SK-MEL-5 (cell line): ENCODE results near the gene CNGA4. TPM values are rescaled to one million over a fixed set of nuclear protein-coding genes. Genes with fewer than 3 reads are reported as not detected.
A peak's percentile ranks its signal among the peaks of the same experiment; 100 is the strongest.
"Not testable (repeated sequence)": the region's sequence is repeated elsewhere in the genome, so short reads cannot be mapped to it uniquely, and the experiment has no call there.

ENCODE experiments used
- DNase-seq: peaks from one replicate; pipeline ENCODE4 v3.0.0-alpha.2; 2016; ENCODE audit warnings: low read depth, low spot score
- in situ Hi-C: cut with HindIII; loops from 2 replicates; pipeline ENCODE4 v1.10.0; 2016; ENCODE audit warnings: low sequenced_read_pairs, high pct_unique_total_duplicates, low pct_unique_long_range_greater_than_20kb
- total RNA-seq: library from RNA; depleted of rRNA; stranded (reverse); fragments of >200 nt; shearing (Covaris generic); gene quantifications from 2 replicates; pipeline ENCODE4 v1.2.3, GENCODE V29; 2014

CNGA4 gene
- total RNA-seq, 1 experiment from 2014 or later, result not detected

GRCh38 chr11:6248897-6249296, 10.0 kb downstream of the CNGA4 start:
- DNase-seq, in situ Hi-C loops: not testable (repeated sequence)

- in situ Hi-C loops, result loop anchor here (10.0 kb wide), 1 partner anchor 55 kb away; no protein-coding TSS in a partner anchor
These were observed 11.1 kb downstream of the CNGA4 start for GRCh38 chr11:6249770-6250555.

GRCh38 chr11:6251120-6251733, 12.3 kb downstream of the CNGA4 start:
- DNase-seq, result peak; percentile 74
- in situ Hi-C loops, result loop anchor here (10.0 kb wide), 1 partner anchor 54 kb away; no protein-coding TSS in a partner anchor

More at GRCh38 chr11:6249770-6250555, 11.1 kb downstream of the CNGA4 start:
- peak; percentile 5 for DNase-seq

GRCh38 chr11:6251990-6252473, 13.1 kb downstream of the CNGA4 start:
- in situ Hi-C loops, result loop anchor here (10.0 kb wide), 1 partner anchor 53 kb away; no protein-coding TSS in a partner anchor
- DNase-seq, result no peak

- in situ Hi-C loops, result loop anchor here (10.0 kb wide), 1 partner anchor 52 kb away; no protein-coding TSS in a partner anchor
- DNase-seq, result no peak
These were observed 14.3 kb downstream of the CNGA4 start for GRCh38 chr11:6253197-6253596.

- in situ Hi-C loops, result loop anchor here (10.0 kb wide), 1 partner anchor 47 kb away; no protein-coding TSS in a partner anchor
- no peak for DNase-seq
These were observed 19.3 kb downstream of the CNGA4 start for GRCh38 chr11:6258141-6258540.

- DNase-seq, result no peak
- in situ Hi-C loops, result loop anchor here (10.0 kb wide), 1 partner anchor 46 kb away; no protein-coding TSS in a partner anchor
These were observed 19.7 kb downstream of the CNGA4 start for GRCh38 chr11:6258571-6259081.

GRCh38 chr11:6260207-6260726, 21.4 kb downstream of the CNGA4 start:
- in situ Hi-C loops, result no loop called here
- DNase-seq, result no peak

- DNase-seq, result no peak
- in situ Hi-C loops, result no loop called here
These were observed 24.8 kb downstream of the CNGA4 start for GRCh38 chr11:6263662-6264061.

- in situ Hi-C loops, result no loop called here
- DNase-seq, result no peak
These were observed 29.9 kb downstream of the CNGA4 start for GRCh38 chr11:6268820-6269219.

GRCh38 chr11:6269994-6270393, 31.1 kb downstream of the CNGA4 start:
- no peak for DNase-seq
- in situ Hi-C loops, result no loop called here

- no peak for DNase-seq
- in situ Hi-C loops, result no loop called here
These were observed 31.8 kb downstream of the CNGA4 start for GRCh38 chr11:6270584-6271246.

- DNase-seq, result no peak
- in situ Hi-C loops, result no loop called here
These were observed 32.7 kb downstream of the CNGA4 start for GRCh38 chr11:6271598-6271997.

- DNase-seq, result no peak
- in situ Hi-C loops, result no loop called here
These were observed 34.3 kb downstream of the CNGA4 start for GRCh38 chr11:6273188-6273587.

- in situ Hi-C loops, DNase-seq: not testable (repeated sequence)
These were observed 41.9 kb downstream of the CNGA4 start for GRCh38 chr11:6280809-6281208.

- in situ Hi-C loops, result no loop called here
- no peak for DNase-seq
These were observed 44.6 kb downstream of the CNGA4 start for GRCh38 chr11:6283453-6284023.

GRCh38 chr11:6284250-6284649, 45.4 kb downstream of the CNGA4 start:
- in situ Hi-C loops, result no loop called here
- DNase-seq, result no peak
